Testis (tissue), 2 donors: ENCODE measurements around the gene TLK2.

Experiments
- POLR2A ChIP-seq: fragments of 450-650 bp; IDR thresholded peaks from one replicate; pipeline ENCODE4 v1.6.1; 2017; ENCODE audit warnings: antibody characterized with exemption, mild to moderate bottlenecking, moderate library complexity
- TF ChIP-seq, protein P1 (sequence below), 3 experiments: fragments of 450-650 bp in 2 of 3; fragments of 200-600 bp in 1 of 3; sonication (generic) in 1 of 3; IDR thresholded peaks; one replicate each; pipeline ENCODE4 v1.5.1; 2016 to 2019; ENCODE audit warnings: antibody characterized with exemption in 3 of 3, mild to moderate bottlenecking in 2 of 3, moderate library complexity in 1 of 3

DNA sequence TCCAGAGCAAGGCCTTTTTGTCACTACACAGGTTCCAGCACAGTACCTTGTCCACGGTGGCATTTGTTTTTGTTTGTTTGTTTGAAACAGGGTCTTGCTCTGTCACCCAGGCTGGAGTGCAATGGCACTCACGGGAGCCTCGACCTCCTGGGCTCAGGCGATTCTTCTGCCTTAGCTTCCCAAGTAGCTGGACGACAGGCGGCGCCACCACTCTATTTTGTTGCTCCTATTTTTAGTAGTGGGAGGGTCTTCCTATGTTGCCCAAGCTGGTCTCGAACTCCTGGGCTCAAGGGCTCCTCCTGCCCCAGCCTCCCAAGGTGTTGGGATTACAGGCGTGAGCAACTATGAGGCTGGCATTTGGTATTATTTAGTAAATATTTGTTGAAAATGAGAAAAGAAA, 159.2 kb downstream of the TLK2 start:
- no peak for TF ChIP-seq POLR2A
- TF ChIP-seq, protein P1, sequence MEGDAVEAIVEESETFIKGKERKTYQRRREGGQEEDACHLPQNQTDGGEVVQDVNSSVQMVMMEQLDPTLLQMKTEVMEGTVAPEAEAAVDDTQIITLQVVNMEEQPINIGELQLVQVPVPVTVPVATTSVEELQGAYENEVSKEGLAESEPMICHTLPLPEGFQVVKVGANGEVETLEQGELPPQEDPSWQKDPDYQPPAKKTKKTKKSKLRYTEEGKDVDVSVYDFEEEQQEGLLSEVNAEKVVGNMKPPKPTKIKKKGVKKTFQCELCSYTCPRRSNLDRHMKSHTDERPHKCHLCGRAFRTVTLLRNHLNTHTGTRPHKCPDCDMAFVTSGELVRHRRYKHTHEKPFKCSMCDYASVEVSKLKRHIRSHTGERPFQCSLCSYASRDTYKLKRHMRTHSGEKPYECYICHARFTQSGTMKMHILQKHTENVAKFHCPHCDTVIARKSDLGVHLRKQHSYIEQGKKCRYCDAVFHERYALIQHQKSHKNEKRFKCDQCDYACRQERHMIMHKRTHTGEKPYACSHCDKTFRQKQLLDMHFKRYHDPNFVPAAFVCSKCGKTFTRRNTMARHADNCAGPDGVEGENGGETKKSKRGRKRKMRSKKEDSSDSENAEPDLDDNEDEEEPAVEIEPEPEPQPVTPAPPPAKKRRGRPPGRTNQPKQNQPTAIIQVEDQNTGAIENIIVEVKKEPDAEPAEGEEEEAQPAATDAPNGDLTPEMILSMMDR (IDR thresholded peaks at IDR 0.05), result no peak
